HepG2 (cell line): ENCODE results near the gene MFSD2B. TPM values are rescaled to one million over a fixed set of nuclear protein-coding genes. Genes with fewer than 3 reads are reported as not detected.

ENCODE experiments used
- ATAC-seq: fragments of 200-7000 bp; cut with Tn5 transposase; 3 replicates; pipeline ENCODE4 v1.9.1; 2020; ENCODE audit warnings: mild to moderate bottlenecking, moderate library complexity
- BruUV-seq: library from RNA; stranded (reverse); fragments of 400-500 nt; replicated peaks from 2 replicates; lab custom pipeline; 2021; lab: Mats Ljungman, UMichigan
- CTCF ChIA-PET: fragments of 300-600 bp; formaldehyde crosslinking; extraction: SDS; loops from one replicate; lab custom pipeline; 2021; ENCODE audit warnings: low total read pairs, inconsistent platforms, low intra/inter-chr PET ratio; lab: Yijun Ruan, JAX
- POLR2A ChIA-PET: fragments of 350-600 bp; sonication (Branson Sonifier 250); formaldehyde crosslinking; loops from one replicate; lab custom pipeline; 2020; ENCODE audit warnings: antibody characterized with exemption, inconsistent platforms; lab: Yijun Ruan, JAX
- DNase-seq: peaks from one replicate; pipeline ENCODE4 v3.0.0-alpha.2; 2015; ENCODE audit warnings: low spot score
- FAIRE-seq: peaks from 3 replicates; lab custom pipeline; 2011; peaks lifted over from hg19 to GRCh38; lab: Jason Lieb, UNC
- H2AFZ ChIP-seq: one replicate; pipeline ENCODE4 v1.6.1; 2011; ENCODE audit warnings: low read length, inconsistent platforms
- H3K27ac ChIP-seq: fragments of 300-600 bp; 3 replicates; pipeline ENCODE4 v1.8.0; 2011; ENCODE audit warnings: mixed run types, mild to moderate bottlenecking, mixed read lengths, low read length, inconsistent platforms; ENCODE audit not compliant: insufficient read depth; ENCODE audit errors: extremely low read length
- H3K27me3 ChIP-seq, 2 experiments: fragments of 200-600 bp in 1 of 2; 2 replicates in 1 of 2; 3 replicates in 1 of 2; pipeline versions ENCODE4 v1.6.0 to v1.8.0; 2011; ENCODE audit warnings: low read length in 2 of 2, mild to moderate bottlenecking in 2 of 2, moderate library complexity in 2 of 2, inconsistent platforms in 1 of 2; ENCODE audit not compliant: insufficient read depth in 2 of 2, control insufficient read depth in 1 of 2
- H3K36me3 ChIP-seq, 2 experiments: fragments of 200-600 bp in 1 of 2; replicated peaks in 1 of 2; 2 replicates in 1 of 2; 3 replicates in 1 of 2; pipeline versions ENCODE4 v1.5.1 to v1.8.0; 2011; ENCODE audit warnings: low read length in 2 of 2, inconsistent platforms in 1 of 2; ENCODE audit not compliant: insufficient read depth in 2 of 2, control insufficient read depth in 1 of 2
- H3K4me1 ChIP-seq: 2 replicates; pipeline ENCODE4 v1.5.1; 2012; ENCODE audit warnings: low read length, inconsistent platforms; ENCODE audit not compliant: insufficient read depth
- H3K4me2 ChIP-seq: 2 replicates; pipeline ENCODE4 v1.6.0; 2011; ENCODE audit warnings: low read depth, low read length, inconsistent platforms
- H3K4me3 ChIP-seq, 3 experiments: fragments of 200-600 bp in 1 of 3; sonication (generic), shearing (Covaris generic) in 1 of 3; replicated peaks in 1 of 3; 2 replicates each; pipeline ENCODE4 v1.5.1; 2011 to 2016; ENCODE audit warnings: low read length in 3 of 3, inconsistent platforms in 2 of 3, low read depth in 2 of 3, mild to moderate bottlenecking in 2 of 3, control low read depth in 1 of 3, mixed read lengths in 1 of 3; ENCODE audit not compliant: insufficient read depth in 1 of 3
- H3K79me2 ChIP-seq: one replicate; pipeline ENCODE4 v1.6.1; 2011; ENCODE audit warnings: low read length, inconsistent platforms; ENCODE audit not compliant: insufficient read depth
- H3K9ac ChIP-seq: 2 replicates; pipeline ENCODE4 v1.6.0; 2011; ENCODE audit warnings: mild to moderate bottlenecking, low read depth, low read length, inconsistent platforms; ENCODE audit not compliant: insufficient read depth
- H3K9me3 ChIP-seq: 2 replicates; pipeline ENCODE4 v1.5.1; 2012; ENCODE audit warnings: mild to moderate bottlenecking, low read length
- H4K20me1 ChIP-seq: 2 replicates; pipeline ENCODE4 v1.6.0; 2011; ENCODE audit warnings: inconsistent platforms, mild to moderate bottlenecking, low read length, moderate library complexity; ENCODE audit not compliant: insufficient read depth
- BRCA1 ChIP-seq: sonication (generic); formaldehyde crosslinking; IDR thresholded peaks from 2 replicates; pipeline ENCODE4 v1.4.0; 2020; ENCODE audit warnings: missing genetic modification reagents
- CSRNP1 ChIP-seq: sonication (generic); formaldehyde crosslinking; IDR thresholded peaks from 2 replicates; pipeline ENCODE4 v1.8.1; 2023; ENCODE audit warnings: mild to moderate bottlenecking, missing genetic modification reagents
- HDAC1 ChIP-seq: sonication (generic); formaldehyde crosslinking; IDR thresholded peaks from 2 replicates; pipeline ENCODE4 v1.5.1; 2020; ENCODE audit warnings: mild to moderate bottlenecking, missing genetic modification reagents
- RORA ChIP-seq: sonication (generic); formaldehyde crosslinking; IDR thresholded peaks from 2 replicates; pipeline ENCODE4 v1.5.0; 2020; ENCODE audit warnings: mild to moderate bottlenecking, missing genetic modification reagents, moderate library complexity
- TBP ChIP-seq: sonication (generic); formaldehyde crosslinking; IDR thresholded peaks from 2 replicates; pipeline ENCODE4 v1.5.0; 2020; ENCODE audit warnings: missing genetic modification reagents
- UBTF ChIP-seq: sonication (generic); formaldehyde crosslinking; IDR thresholded peaks from 2 replicates; pipeline ENCODE4 v1.4.0; 2020; ENCODE audit warnings: mild to moderate bottlenecking, missing genetic modification reagents
- ZNF3 ChIP-seq: IDR thresholded peaks from 2 replicates; pipeline ENCODE4 v1.7.0; 2017; ENCODE audit warnings: inconsistent platforms
- ZNF367 ChIP-seq: sonication (generic); formaldehyde crosslinking; IDR thresholded peaks from 2 replicates; pipeline ENCODE4 v1.4.0; 2020; ENCODE audit warnings: missing genetic modification reagents, borderline replicate concordance
- ZNF513 ChIP-seq: sonication (generic); formaldehyde crosslinking; conservative IDR thresholded peaks from 2 replicates; pipeline ENCODE4 v1.5.0; 2020; ENCODE audit warnings: missing genetic modification reagents
- ZNF674 ChIP-seq: sonication (generic); formaldehyde crosslinking; IDR thresholded peaks from 2 replicates; pipeline ENCODE4 v1.5.0; 2020; ENCODE audit warnings: low read depth, mild to moderate bottlenecking, missing genetic modification reagents
- WGBS: methylation state at CpG from one replicate; pipeline ENCODE4 v1.1.6; 2017; ENCODE audit warnings: low lambda C conversion rate; 5-methylcytosine and 5-hydroxymethylcytosine counted together
- in situ Hi-C: cut with HindIII; loops from 2 replicates; pipeline ENCODE4 v1.10.0; 2017; ENCODE audit warnings: low pct_unique_long_range_greater_than_20kb; ENCODE audit not compliant: extremely low pct_ligation_motif_present
- intact Hi-C: fragments of 100-400 bp; cut with micrococcal nuclease; formaldehyde crosslinking; loops from one replicate; pipeline ENCODE4 v1.10.0; 2022; ENCODE audit not compliant: unreplicated experiment
- polyA plus RNA-seq, 8 experiments: library from polyadenylated mRNA; depleted of rRNA in 3 of 8; stranded (reverse) in 7 of 8; unstranded in 1 of 8; fragments of >200 nt; fragmentation: Illumina TruSeq in 4 of 8; extraction: Trizol in 4 of 8; gene quantifications; 2 replicates each; pipeline versions ENCODE4 v1.2.1 to v1.2.3, GENCODE V29; 2011 to 2016; ENCODE audit warnings: low read depth in 4 of 8, missing spikeins in 1 of 8, mixed read lengths in 1 of 8; ENCODE audit not compliant: insufficient read depth in 1 of 8
- total RNA-seq, 5 experiments: library from RNA; depleted of rRNA; stranded (reverse); fragments of >200 nt; fragmentation: Illumina TruSeq; extraction: Trizol; gene quantifications; 2 replicates each; pipeline ENCODE4 v1.2.3, GENCODE V29; 2016; ENCODE audit warnings: low read depth in 1 of 5
- TF ChIP-seq, protein P1 (sequence below): sonication (generic); formaldehyde crosslinking; IDR thresholded peaks from 2 replicates; pipeline ENCODE4 v1.8.0; 2022; ENCODE audit warnings: mild to moderate bottlenecking, missing genetic modification reagents, moderate library complexity
- TF ChIP-seq, protein P2 (sequence below): sonication (generic); formaldehyde crosslinking; conservative IDR thresholded peaks from 2 replicates; pipeline ENCODE4 v1.8.1; 2023; ENCODE audit warnings: missing genetic modification reagents

MFSD2B gene
- total and polyA plus RNA-seq, 2 of the 13 experiments (the other 11 are each of a cell fraction or from before 2014, with no cell fraction given): 0.21 to 0.93 TPM

GRCh38 chr2:24050041-24050979, 40.4 kb downstream of the MFSD2B start (continued):
- TF ChIP-seq, protein P1, sequence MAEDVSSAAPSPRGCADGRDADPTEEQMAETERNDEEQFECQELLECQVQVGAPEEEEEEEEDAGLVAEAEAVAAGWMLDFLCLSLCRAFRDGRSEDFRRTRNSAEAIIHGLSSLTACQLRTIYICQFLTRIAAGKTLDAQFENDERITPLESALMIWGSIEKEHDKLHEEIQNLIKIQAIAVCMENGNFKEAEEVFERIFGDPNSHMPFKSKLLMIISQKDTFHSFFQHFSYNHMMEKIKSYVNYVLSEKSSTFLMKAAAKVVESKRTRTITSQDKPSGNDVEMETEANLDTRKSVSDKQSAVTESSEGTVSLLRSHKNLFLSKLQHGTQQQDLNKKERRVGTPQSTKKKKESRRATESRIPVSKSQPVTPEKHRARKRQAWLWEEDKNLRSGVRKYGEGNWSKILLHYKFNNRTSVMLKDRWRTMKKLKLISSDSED (CRISPR knock-in tag): no peak
- TF ChIP-seq ZNF513: no peak

- H3K36me3 ChIP-seq: peaks cover 0 to 2% of the 10 kb centered on the region in 2 experiments; a peak in 3 of 5 replicates
- intact Hi-C loops (loop anchor here (1.0 kb wide), 1 partner anchor 9 kb away; no protein-coding TSS in a partner anchor), in situ Hi-C loops (no loop called here)
- ATAC-seq: no peak
- no TSS peak for BruUV-seq
- H3K4me1 ChIP-seq: peaks cover 52% of the 10 kb centered on the region
- H3K4me2 ChIP-seq: peak overlapping the region; percentile 78
- ChIA-PET POLR2A (interaction anchor here (0.8 to 5.4 kb wide), 10 partner anchors 14 to 124 kb away, joined by 3 to 76 read pairs (median 10); partner anchors contain the start of genes ATAD2B, SF3B6, TP53I3 and UBXN2A), CTCF (no interaction called here)
- no peak overlapping the region for H2AFZ ChIP-seq
- H3K27ac ChIP-seq: peak overlapping the region; percentile 57
- H3K27me3 ChIP-seq: no peaks in the 10 kb centered on the region; a peak in 2 of 5 replicates
- H4K20me1 ChIP-seq: no peaks in the 10 kb centered on the region
- H3K4me3 ChIP-seq: peak overlapping the region in 2 of 3 experiments; percentile 8 to 12; a peak in 2 of 6 replicates
- DNase-seq: no peak
- no peaks in the 10 kb centered on the region for H3K9me3 ChIP-seq
- 81% methylated on average over 8 of the region's 8 CpGs for WGBS
- H3K9ac ChIP-seq: peak overlapping the region; percentile 30
- no peak for FAIRE-seq
- peaks cover 9% of the 10 kb centered on the region for H3K79me2 ChIP-seq
- TF ChIP-seq ZNF3 (CRISPR knock-in tag): no peak
- TF ChIP-seq BRCA1: no peak
- 0 out of 2 replicates have a peak, but pooled peaks have one; percentile 32 for TF ChIP-seq UBTF
- TF ChIP-seq RORA (CRISPR knock-in tag): no peak
- TF ChIP-seq TBP (CRISPR knock-in tag): no peak
- TF ChIP-seq ZNF674 (CRISPR knock-in tag): 0 out of 2 replicates have a peak, but pooled peaks have one; percentile 41
- TF ChIP-seq ZNF367 (CRISPR knock-in tag): no peak
- 0 out of 2 replicates have a peak, but pooled peaks have one; percentile 29 for TF ChIP-seq CSRNP1
- TF ChIP-seq, protein P2, sequence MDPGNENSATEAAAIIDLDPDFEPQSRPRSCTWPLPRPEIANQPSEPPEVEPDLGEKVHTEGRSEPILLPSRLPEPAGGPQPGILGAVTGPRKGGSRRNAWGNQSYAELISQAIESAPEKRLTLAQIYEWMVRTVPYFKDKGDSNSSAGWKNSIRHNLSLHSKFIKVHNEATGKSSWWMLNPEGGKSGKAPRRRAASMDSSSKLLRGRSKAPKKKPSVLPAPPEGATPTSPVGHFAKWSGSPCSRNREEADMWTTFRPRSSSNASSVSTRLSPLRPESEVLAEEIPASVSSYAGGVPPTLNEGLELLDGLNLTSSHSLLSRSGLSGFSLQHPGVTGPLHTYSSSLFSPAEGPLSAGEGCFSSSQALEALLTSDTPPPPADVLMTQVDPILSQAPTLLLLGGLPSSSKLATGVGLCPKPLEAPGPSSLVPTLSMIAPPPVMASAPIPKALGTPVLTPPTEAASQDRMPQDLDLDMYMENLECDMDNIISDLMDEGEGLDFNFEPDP (CRISPR knock-in tag): no peak
- peak; percentile 8; the same call in 1 of the 2 replicates for TF ChIP-seq HDAC1 (CRISPR knock-in tag)
These were observed 41.9 kb downstream of the MFSD2B start for GRCh38 chr2:24051833-24052232.
